Endothelial cell of umbilical vein (primary cell): ENCODE data around the gene AMPD1. TPM values are rescaled to one million over a fixed set of nuclear protein-coding genes. Genes with fewer than 3 reads are reported as not detected.

Experiments
- BruUV-seq: library from RNA; stranded (reverse); fragments of 400-500 nt; replicated peaks from 2 replicates; lab custom pipeline; 2021; lab: Mats Ljungman, UMichigan
- CTCF ChIA-PET: fragments of 300-600, 350-600 bp; sonication (Branson Sonifier 250); formaldehyde crosslinking; loops from one replicate; lab custom pipeline; 2021; ENCODE audit warnings: antibody characterized with exemption, inconsistent platforms; lab: Charles Lee
- POLR2A ChIA-PET: fragments of 300-600, 350-600 bp; sonication (Branson Sonifier 250); formaldehyde crosslinking; loops from one replicate; lab custom pipeline; 2021; ENCODE audit warnings: antibody characterized with exemption, inconsistent platforms; lab: Charles Lee
- DNase-seq: peaks from one replicate; pipeline ENCODE4 v3.0.0-alpha.2; 2011; ENCODE audit warnings: low read depth, low spot score
- FAIRE-seq: peaks from 2 replicates; lab custom pipeline; 2011; peaks lifted over from hg19 to GRCh38; lab: Jason Lieb, UNC
- H2AFZ ChIP-seq: 2 replicates; pipeline ENCODE4 v1.6.0; 2012; ENCODE audit warnings: low read depth, low read length, control low read depth, inconsistent platforms
- H3K27ac ChIP-seq: 2 replicates; pipeline ENCODE4 v1.5.1; 2011; ENCODE audit warnings: low read depth, mild to moderate bottlenecking, control low read depth, low read length, moderate library complexity; ENCODE audit not compliant: insufficient read depth
- H3K27me3 ChIP-seq, 2 experiments: 2 replicates each; pipeline versions ENCODE4 v1.6.0 to v1.6.1; 2011; ENCODE audit warnings: low read length in 2 of 2, mixed read lengths in 1 of 2; ENCODE audit not compliant: control insufficient read depth in 2 of 2, insufficient read depth in 2 of 2
- H3K36me3 ChIP-seq, 2 experiments: 2 replicates in 1 of 2; 3 replicates in 1 of 2; pipeline ENCODE4 v1.5.1; 2011; ENCODE audit warnings: low read length in 2 of 2, mild to moderate bottlenecking in 1 of 2, moderate library complexity in 1 of 2; ENCODE audit not compliant: control insufficient read depth in 2 of 2, insufficient read depth in 2 of 2; ENCODE audit errors: extremely low read depth in 1 of 2
- H3K4me1 ChIP-seq: 3 replicates; pipeline ENCODE4 v1.5.1; 2011; ENCODE audit warnings: mild to moderate bottlenecking, low read length; ENCODE audit not compliant: control insufficient read depth, insufficient read depth; ENCODE audit errors: extremely low read depth
- H3K4me2 ChIP-seq: 2 replicates; pipeline ENCODE4 v1.6.1; 2011; ENCODE audit warnings: low read length, control low read depth, mixed read lengths; ENCODE audit not compliant: insufficient read depth
- H3K4me3 ChIP-seq, 3 experiments: fragments of 200-600 bp in 1 of 3; sonication (generic), shearing (Covaris generic) in 1 of 3; replicated peaks in 1 of 3; 2 replicates each; pipeline ENCODE4 v1.5.1; 2011 to 2016; ENCODE audit warnings: control low read depth in 3 of 3, low read length in 3 of 3, mild to moderate bottlenecking in 2 of 3, inconsistent platforms in 1 of 3, low read depth in 1 of 3, moderate library complexity in 1 of 3; ENCODE audit not compliant: insufficient read depth in 1 of 3
- H3K79me2 ChIP-seq: 2 replicates; pipeline ENCODE4 v1.6.0; 2012; ENCODE audit warnings: low read length, inconsistent platforms; ENCODE audit not compliant: control insufficient read depth, insufficient read depth
- H3K9ac ChIP-seq: replicated peaks from 2 replicates; pipeline ENCODE3; 2011; ENCODE audit warnings: low read length, control low read depth; ENCODE audit not compliant: insufficient read depth; ENCODE audit errors: extremely low read depth
- H3K9me1 ChIP-seq: replicated peaks from 3 replicates; pipeline ENCODE4 v1.6.0; 2011; ENCODE audit warnings: mild to moderate bottlenecking, low read length; ENCODE audit not compliant: control insufficient read depth, insufficient read depth; ENCODE audit errors: extremely low read depth
- H3K9me3 ChIP-seq: replicated peaks from 2 replicates; pipeline ENCODE4 v1.5.1; 2012; ENCODE audit warnings: low read length, inconsistent platforms; ENCODE audit not compliant: control insufficient read depth, insufficient read depth
- H4K20me1 ChIP-seq: replicated peaks from 2 replicates; pipeline ENCODE3; 2011; ENCODE audit warnings: mild to moderate bottlenecking, low read length; ENCODE audit not compliant: control insufficient read depth, insufficient read depth; ENCODE audit errors: extremely low read depth
- EZH2 ChIP-seq: IDR thresholded peaks from 2 replicates; pipeline ENCODE4 v1.6.1; 2012; ENCODE audit warnings: borderline replicate concordance, low read depth, mild to moderate bottlenecking, moderate library complexity, low read length, inconsistent platforms; ENCODE audit not compliant: severe bottlenecking
- FOS ChIP-seq: IDR thresholded peaks from 2 replicates; pipeline ENCODE4 v1.6.1; 2011; ENCODE audit warnings: mild to moderate bottlenecking, low read length, moderate library complexity, borderline replicate concordance; ENCODE audit not compliant: insufficient read depth
- GATA2 ChIP-seq: IDR thresholded peaks from 2 replicates; pipeline ENCODE4 v1.7.0; 2011; ENCODE audit warnings: low read depth, mild to moderate bottlenecking, moderate library complexity, mixed read lengths, low read length; ENCODE audit not compliant: insufficient read length, insufficient read depth
- JUN ChIP-seq: IDR thresholded peaks from 2 replicates; pipeline ENCODE4 v1.6.1; 2011; ENCODE audit warnings: borderline replicate concordance, low read depth; ENCODE audit not compliant: insufficient read length, insufficient read depth
- MYC ChIP-seq: IDR thresholded peaks from one replicate; pipeline ENCODE4 v1.6.1; 2011; ENCODE audit warnings: mild to moderate bottlenecking, low read depth, low read length
- POLR2A ChIP-seq: IDR thresholded peaks from 2 replicates; pipeline ENCODE4 v1.6.1; 2012; ENCODE audit warnings: low read depth, mild to moderate bottlenecking, control low read depth, low read length
- POLR2AphosphoS5 ChIP-seq: IDR thresholded peaks from 2 replicates; pipeline ENCODE4 v1.6.1; 2012; ENCODE audit warnings: low read depth, mild to moderate bottlenecking, control low read depth, low read length, moderate library complexity; ENCODE audit not compliant: insufficient read depth
- dilution Hi-C: fragments of 300-500 bp; cut with MboI; formaldehyde crosslinking; loops from one replicate; pipeline ENCODE4 v1.15.0; 2019; ENCODE audit warnings: low sequenced_read_pairs; ENCODE audit not compliant: extremely low pct_ligation_motif_present
- intact Hi-C: fragments of 100-400 bp; cut with micrococcal nuclease; formaldehyde crosslinking; loops from one replicate; pipeline ENCODE4 v1.10.0; 2022
- polyA plus RNA-seq, 4 experiments: library from polyadenylated mRNA; depleted of rRNA in 3 of 4; stranded (reverse) in 3 of 4; unstranded in 1 of 4; fragments of >200 nt; gene quantifications; 2 replicates each; pipeline versions ENCODE4 v1.2.1 to v1.2.3, GENCODE V29; 2011 to 2012; ENCODE audit warnings: missing spikeins in 1 of 4
- total RNA-seq: library from RNA; stranded (reverse); gene quantifications from 2 replicates; pipeline ENCODE4 v1.2.3, GENCODE V29; 2021
- TF ChIP-seq, protein P1 (sequence below): IDR thresholded peaks from 2 replicates; pipeline ENCODE4 v1.6.1; 2011; ENCODE audit not compliant: insufficient read depth, insufficient read length
- TF ChIP-seq, protein P2 (sequence below), 2 donors: IDR thresholded peaks; 1 replicate in 1 of 2; 2 replicates in 1 of 2; pipeline ENCODE4 v1.5.1; 2011; ENCODE audit warnings: low read length in 2 of 2, mild to moderate bottlenecking in 2 of 2, moderate library complexity in 2 of 2, control low read depth in 1 of 2, inconsistent platforms in 1 of 2, low read depth in 1 of 2; ENCODE audit not compliant: insufficient read depth in 1 of 2; ENCODE audit errors: extremely low read depth in 1 of 2

The AMPD1 gene
- total and polyA plus RNA-seq, 2 donors (not counting 3 experiments of a cell fraction or from before 2014, with no cell fraction given): not detected

DNA sequence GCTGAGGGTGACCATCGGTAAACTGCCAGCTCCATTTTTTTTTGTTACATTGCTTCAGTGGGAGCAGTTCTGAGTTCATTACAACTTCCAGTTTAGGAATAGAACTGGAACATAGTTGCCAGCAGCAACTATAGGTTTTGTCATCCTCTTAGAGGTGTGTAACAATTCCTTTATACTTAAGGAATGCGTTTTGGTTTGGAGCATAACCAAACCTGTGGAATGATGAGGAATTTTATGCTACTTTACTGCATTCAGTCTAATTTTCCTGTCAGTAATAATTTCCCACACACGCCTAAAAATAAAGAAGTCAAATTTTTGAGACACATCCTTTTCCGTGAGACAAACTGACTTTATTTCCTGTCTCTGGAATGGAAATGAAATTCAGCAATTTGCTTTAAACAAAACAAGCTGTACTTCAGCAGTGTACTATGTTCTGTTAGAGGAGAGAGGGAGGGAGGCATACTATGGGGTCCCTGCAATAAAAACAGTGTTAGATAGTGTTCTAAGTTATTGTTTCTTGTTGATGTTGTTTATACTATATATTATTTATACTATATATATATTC is 4.8 kb upstream of the AMPD1 start:
- Histone ChIP-seq H3K27ac (no peak overlapping the region), H2AFZ (no peak overlapping the region), H3K27me3 (peaks cover 3 to 10% of the 10 kb centered on the region in 2 experiments), H3K9me3 (no peaks in the 10 kb centered on the region), H3K4me1 (no peaks in the 10 kb centered on the region), H3K36me3 (no peaks in the 10 kb centered on the region), H3K4me3 (no peak overlapping the region), H4K20me1 (no peaks in the 10 kb centered on the region), H3K79me2 (no peaks in the 10 kb centered on the region), H3K9me1 (peaks cover 4% of the 10 kb centered on the region), H3K9ac (no peak overlapping the region), H3K4me2 (no peak overlapping the region)
- ChIA-PET CTCF (interaction anchor here (1.6 kb wide), 1 partner anchor 35 kb away, joined by 3 read pairs; no protein-coding TSS in a partner anchor), POLR2A (no interaction called here)
- TF ChIP-seq GATA2 (no peak), FOS (no peak), POLR2A (no peak), POLR2AphosphoS5 (no peak), EZH2 (no peak), JUN (no peak), MYC (no peak)
- TF ChIP-seq, protein P1, sequence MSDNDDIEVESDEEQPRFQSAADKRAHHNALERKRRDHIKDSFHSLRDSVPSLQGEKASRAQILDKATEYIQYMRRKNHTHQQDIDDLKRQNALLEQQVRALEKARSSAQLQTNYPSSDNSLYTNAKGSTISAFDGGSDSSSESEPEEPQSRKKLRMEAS: no peak
- TF ChIP-seq, protein P2, sequence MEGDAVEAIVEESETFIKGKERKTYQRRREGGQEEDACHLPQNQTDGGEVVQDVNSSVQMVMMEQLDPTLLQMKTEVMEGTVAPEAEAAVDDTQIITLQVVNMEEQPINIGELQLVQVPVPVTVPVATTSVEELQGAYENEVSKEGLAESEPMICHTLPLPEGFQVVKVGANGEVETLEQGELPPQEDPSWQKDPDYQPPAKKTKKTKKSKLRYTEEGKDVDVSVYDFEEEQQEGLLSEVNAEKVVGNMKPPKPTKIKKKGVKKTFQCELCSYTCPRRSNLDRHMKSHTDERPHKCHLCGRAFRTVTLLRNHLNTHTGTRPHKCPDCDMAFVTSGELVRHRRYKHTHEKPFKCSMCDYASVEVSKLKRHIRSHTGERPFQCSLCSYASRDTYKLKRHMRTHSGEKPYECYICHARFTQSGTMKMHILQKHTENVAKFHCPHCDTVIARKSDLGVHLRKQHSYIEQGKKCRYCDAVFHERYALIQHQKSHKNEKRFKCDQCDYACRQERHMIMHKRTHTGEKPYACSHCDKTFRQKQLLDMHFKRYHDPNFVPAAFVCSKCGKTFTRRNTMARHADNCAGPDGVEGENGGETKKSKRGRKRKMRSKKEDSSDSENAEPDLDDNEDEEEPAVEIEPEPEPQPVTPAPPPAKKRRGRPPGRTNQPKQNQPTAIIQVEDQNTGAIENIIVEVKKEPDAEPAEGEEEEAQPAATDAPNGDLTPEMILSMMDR (IDR thresholded peaks at IDR 0.05; ENCODE audit: extremely low read depth in 1 of 2, insufficient read depth in 1 of 2, low read depth in 1 of 2, low read length in 2 of 2): no peak
- FAIRE-seq: no peak
- dilution Hi-C loops (no loop called here), intact Hi-C loops (no loop called here)
- no TSS peak for BruUV-seq
- DNase-seq: no peak
